AG04449 (cell line): ENCODE results near the gene PCDH8.

Experiments
- CTCF ChIA-PET: fragments of 350-600 bp; formaldehyde crosslinking; extraction: SDS; loops from one replicate; lab custom pipeline; 2021; ENCODE audit warnings: antibody characterized with exemption; lab: Yijun Ruan, JAX
- POLR2A ChIA-PET: fragments of 400-600, 350-600 bp; formaldehyde crosslinking; extraction: SDS; loops from one replicate; lab custom pipeline; 2020; ENCODE audit warnings: antibody characterized with exemption, inconsistent platforms; lab: Yijun Ruan, JAX
- DNase-seq: peaks from one replicate; pipeline ENCODE4 v3.0.0-alpha.2; 2010; ENCODE audit warnings: low read depth, low spot score
- H3K4me3 ChIP-seq: 2 replicates; pipeline ENCODE4 v1.5.1; 2011; ENCODE audit warnings: low read depth, mild to moderate bottlenecking, control low read depth, low read length
- TF ChIP-seq, protein P1 (sequence below): IDR thresholded peaks from one replicate; pipeline ENCODE4 v1.5.1; 2011; ENCODE audit warnings: mild to moderate bottlenecking, moderate library complexity, low read length, control low read depth, inconsistent platforms; ENCODE audit not compliant: insufficient read depth; ENCODE audit errors: missing control alignments

PCDH8 gene

DNA sequence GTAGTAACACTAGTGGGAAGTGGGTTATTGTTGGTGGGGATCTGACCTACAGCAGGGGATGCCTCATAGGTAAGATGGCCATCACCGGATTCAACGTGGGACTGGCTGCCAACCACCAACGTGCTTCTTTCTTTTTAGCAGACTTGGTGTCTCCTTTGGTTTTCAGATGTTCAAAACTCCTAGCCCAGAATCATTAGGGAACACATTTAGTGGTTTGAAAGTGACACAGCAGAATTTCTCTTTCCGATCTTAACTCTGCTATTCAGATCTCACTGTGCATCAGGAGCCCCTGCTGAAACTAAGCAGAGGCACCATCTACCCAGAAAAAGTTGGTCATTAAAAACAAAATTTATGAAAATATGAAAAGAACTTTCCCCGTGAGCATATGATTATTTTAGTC lies 36.7 kb upstream of the PCDH8 start:
- CTCF ChIA-PET: no interaction called here
- POLR2A ChIA-PET: no interaction called here

DNA sequence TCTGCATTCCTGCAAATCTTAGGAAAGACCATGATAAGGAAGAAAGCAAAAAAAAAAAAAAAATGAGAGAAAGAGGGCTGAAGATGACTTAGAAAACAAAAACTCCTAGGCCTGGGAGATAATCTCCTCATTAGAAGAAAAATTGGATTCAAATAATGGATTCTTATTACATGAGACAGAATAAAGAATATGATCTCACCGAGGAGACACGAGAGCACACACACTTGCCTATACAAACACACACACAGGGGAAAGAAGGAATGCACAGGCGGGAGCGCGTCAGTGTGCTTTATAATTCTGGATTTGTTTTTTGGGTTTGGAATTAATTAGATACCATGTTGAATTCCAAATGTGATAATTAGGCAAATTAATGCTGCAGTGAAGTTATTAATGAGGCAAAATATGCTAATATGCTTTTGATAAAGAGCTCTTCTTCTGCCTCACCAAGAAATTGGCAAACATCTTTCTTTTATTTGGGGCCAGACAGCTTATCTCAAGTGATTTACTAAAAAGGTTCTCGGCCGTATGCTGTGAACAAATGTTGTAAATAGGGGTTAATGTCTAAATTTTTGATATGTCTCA lies 36.1 kb upstream of the PCDH8 start:
- POLR2A ChIA-PET: no interaction called here
- no peak overlapping the region for H3K4me3 ChIP-seq
- no peak for DNase-seq
- TF ChIP-seq, protein P1, sequence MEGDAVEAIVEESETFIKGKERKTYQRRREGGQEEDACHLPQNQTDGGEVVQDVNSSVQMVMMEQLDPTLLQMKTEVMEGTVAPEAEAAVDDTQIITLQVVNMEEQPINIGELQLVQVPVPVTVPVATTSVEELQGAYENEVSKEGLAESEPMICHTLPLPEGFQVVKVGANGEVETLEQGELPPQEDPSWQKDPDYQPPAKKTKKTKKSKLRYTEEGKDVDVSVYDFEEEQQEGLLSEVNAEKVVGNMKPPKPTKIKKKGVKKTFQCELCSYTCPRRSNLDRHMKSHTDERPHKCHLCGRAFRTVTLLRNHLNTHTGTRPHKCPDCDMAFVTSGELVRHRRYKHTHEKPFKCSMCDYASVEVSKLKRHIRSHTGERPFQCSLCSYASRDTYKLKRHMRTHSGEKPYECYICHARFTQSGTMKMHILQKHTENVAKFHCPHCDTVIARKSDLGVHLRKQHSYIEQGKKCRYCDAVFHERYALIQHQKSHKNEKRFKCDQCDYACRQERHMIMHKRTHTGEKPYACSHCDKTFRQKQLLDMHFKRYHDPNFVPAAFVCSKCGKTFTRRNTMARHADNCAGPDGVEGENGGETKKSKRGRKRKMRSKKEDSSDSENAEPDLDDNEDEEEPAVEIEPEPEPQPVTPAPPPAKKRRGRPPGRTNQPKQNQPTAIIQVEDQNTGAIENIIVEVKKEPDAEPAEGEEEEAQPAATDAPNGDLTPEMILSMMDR: no peak
- CTCF ChIA-PET: no interaction called here

More for the DNA sequence above, 36.7 kb upstream of the PCDH8 start:
- DNase-seq: no peak
- no peak overlapping the region for H3K4me3 ChIP-seq
- TF ChIP-seq, protein P1: no peak

DNA sequence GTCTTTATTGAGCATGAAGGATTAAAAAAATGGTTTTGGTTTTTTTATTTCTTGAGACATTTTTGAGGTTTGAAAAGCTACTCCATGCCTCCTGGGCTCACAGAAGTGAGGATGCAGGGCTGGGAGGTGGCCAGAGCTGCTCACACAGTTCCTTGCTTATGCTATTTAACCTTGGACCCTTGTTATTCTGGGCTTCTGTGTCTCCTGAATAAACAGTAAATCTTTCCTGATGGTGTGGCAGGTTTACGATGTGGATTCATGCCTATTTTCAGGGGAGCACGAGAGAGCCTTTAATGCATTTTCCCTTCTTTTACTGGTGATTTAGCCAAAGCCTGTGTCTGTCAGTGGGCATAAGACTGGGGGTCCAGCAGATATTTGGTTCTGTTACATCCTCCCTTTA lies 34.3 kb upstream of the PCDH8 start:
- POLR2A ChIA-PET: no interaction called here
- CTCF ChIA-PET: no interaction called here
- no peak overlapping the region for H3K4me3 ChIP-seq
- no peak for DNase-seq
- TF ChIP-seq, protein P1: no peak

DNA sequence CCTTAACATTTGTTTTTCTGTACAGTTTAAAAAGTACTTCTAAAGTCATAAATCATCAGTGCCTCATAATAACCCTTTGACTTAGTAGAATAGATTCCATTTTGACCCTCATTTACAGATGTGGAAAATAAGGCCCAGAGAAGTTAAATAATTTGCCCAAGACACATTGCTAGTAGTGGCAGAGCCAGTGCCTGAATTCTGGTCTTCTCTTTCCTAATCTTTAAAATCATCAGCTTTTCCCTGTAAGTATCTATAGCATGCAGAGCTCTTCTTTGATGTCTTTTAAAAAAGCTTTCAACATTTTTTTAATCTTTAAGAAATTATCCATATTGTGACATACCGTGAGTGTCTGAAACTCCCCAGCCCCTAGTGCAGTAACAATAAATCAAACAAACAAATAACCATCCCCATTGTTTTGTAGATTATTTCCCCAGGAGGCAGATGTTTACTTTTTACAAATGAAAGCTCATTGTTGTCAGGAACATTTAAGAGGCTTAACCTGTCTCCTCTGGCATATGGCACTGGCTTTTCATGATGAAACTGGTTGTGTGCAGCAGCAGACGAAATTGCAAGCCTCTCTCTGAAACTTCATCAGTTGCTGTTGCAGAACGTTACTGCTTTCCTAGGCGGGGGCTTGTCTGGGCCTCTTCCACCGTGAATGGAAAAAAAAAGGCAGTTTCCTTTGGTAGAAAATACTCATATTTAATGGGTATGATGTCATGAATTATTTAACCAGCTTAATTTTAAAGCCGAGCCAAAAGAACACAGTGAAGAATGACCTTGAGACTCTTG lies 31.7 kb upstream of the PCDH8 start:
- no peak overlapping the region for H3K4me3 ChIP-seq
- no peak for DNase-seq
- ChIA-PET CTCF (no interaction called here), POLR2A (no interaction called here)
- TF ChIP-seq, protein P1: no peak

DNA sequence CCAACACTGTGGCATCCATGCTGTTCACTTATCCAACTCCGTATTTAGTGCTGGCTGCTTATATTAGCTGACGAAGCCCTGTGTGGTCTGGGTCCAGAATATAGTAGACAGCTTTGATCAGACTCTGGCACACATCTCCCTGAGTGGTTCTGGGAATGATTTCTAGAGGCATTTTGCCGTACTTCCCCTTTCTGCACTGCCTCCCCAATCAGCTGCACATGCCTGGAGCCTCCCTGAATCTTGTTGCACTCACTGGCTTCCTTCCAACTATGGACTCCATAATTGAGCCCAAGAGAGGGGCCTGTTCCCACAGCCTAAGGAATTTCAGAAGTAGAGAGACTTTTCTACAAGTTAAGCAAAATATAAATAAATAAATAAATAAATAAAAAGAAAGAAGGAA lies 30.4 kb upstream of the PCDH8 start:
- CTCF ChIA-PET: no interaction called here
- H3K4me3 ChIP-seq: no peak overlapping the region
- POLR2A ChIA-PET: no interaction called here
- no peak for DNase-seq
- TF ChIP-seq, protein P1: no peak

DNA sequence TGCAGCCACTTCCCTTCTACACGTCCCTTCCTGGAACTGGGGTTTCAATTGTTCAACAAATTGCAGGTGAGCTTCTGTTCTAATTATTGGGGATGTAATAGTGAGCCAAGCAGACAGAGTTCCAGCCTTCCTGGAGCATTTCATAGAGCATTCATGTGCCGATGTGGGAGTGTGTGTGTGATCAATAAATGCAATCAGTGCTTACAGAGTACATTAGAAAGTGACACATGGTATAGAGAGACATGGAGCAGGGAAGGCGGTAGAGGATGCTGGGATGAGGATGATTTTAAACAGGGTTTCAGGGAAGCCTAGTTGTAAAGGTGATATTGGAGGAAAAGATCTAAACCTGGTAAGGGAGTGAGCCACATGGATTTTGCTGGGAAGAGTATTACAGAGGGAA lies 21.7 kb upstream of the PCDH8 start:
- CTCF ChIA-PET: no interaction called here
- no peak for DNase-seq
- TF ChIP-seq, protein P1: no peak

More for the DNA sequence above, 21.7 kb upstream of the PCDH8 start:
- POLR2A ChIA-PET: no interaction called here
- no peak overlapping the region for H3K4me3 ChIP-seq
